Activated naive CD4-positive, alpha-beta T cell (primary cell): ENCODE measurements around the gene RNF149.

Experiments used
- DNase-seq, 4 experiments: peaks; one replicate each; lab custom pipeline; 2025; lab: John Stamatoyannopoulos, UW

The RNF149 gene

DNA sequence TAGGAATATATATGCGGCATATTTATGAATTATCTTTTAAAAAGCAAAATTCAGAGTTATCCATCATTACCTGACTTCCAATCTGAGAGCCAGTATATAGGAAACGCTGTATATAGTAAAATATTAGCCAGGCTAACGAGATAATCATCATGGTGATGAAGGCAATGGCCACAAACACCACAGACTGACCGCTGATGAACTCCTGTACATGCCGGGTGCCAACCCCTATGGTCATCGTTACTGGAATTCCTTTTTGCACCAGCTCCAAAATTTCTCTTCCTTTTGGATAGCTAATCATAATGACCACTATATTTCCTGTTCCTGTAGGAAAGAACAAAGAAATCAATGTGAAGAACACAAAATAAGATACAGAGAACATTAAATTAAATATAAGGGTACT is 13.6 kb downstream of the RNF149 start:
- DNase-seq: no peak

DNA sequence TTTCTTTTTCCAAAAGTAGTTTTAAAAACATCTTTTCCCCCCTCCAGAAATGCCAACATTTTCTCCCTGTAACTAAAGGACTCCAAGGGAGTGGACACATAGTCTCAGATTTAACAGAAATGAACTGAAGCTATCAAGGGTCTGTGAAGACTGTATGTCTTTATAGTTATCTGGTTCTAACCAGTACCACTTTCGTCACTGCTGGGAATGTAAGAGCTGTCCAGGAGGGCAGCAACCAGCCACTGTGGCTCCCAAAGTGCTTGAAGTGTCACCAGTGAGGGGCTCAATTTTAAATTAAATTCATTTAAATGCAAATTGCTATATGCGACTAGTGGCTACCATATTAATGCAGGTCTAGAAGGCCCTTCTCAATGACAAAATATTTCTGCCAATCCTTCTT is 15.0 kb downstream of the RNF149 start:
- DNase-seq: no peak

DNA sequence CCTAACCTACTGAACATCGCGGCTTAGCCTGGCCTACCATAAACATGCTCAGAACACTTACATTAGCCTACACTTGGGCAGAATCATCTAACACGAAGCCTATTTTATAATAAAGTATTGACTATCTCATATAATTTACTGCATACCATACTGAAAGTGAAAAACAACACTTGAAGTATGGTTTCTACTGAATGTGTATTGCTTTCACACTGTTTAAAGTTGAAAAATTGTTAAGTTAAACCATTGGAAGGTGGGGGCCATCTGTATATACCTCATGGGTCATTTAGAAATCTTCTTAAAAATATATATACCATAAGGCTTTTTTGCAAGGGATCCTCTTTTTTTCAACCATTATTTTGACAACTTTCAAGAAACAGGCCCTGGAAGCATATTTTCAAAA is 16.5 kb downstream of the RNF149 start:
- no peak for DNase-seq

DNA sequence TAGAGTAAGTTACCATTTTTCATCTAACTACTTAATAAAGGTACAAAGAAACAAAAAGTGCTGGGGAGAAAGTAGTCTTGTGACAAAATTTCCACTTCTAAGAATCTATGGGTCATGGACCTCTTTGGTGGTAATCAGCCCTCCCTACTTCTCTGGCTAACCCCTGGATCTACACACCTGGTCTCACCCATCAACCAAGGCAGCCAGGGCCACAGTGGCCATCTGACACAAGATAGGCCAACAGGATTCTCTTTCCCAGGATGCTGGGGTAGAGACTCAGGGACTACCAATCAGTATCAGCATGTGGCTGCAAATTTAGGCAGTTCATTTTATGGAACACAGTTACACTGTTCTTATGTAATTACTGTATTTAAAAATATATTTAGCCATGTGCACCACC is 17.8 kb downstream of the RNF149 start:
- no peak for DNase-seq

DNA sequence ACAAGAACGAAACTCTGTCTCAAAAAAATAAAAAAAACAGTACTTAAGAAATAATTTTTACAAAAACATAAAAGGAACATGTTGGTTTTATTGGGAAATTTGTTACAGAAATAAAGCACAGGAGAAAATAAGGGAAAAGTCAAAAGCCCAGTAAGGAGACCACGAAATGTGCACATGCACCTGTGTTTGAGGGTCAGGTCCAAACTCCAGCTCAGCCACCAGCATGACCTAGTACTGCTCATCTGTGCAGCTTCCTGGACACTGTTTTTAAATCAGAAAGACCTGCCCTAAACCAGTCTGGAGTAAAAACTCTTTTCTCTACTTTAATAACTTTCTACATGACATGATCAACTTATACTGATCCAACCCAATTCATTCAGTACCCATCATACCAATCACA is 21.2 kb downstream of the RNF149 start:
- no peak for DNase-seq

DNA sequence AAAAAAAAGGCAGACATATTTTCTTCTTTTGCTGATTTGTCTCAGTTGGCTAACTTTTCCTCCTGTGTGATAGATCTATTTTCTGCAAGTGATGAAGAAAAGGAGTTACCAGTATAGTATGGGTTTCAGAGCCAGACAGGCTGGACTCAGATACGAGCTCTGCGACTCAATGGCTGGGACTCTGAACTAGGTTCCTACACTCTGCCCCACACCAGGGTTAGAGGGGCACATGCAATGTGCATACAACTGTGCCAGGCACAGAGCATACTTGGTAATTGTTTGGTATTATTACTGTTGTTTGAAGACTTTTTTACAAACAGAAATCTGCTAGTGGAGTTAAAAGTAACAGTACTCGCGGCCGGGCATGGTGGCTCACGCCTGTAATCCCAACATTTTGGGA is 21.8 kb downstream of the RNF149 start:
- DNase-seq: no peak

DNA sequence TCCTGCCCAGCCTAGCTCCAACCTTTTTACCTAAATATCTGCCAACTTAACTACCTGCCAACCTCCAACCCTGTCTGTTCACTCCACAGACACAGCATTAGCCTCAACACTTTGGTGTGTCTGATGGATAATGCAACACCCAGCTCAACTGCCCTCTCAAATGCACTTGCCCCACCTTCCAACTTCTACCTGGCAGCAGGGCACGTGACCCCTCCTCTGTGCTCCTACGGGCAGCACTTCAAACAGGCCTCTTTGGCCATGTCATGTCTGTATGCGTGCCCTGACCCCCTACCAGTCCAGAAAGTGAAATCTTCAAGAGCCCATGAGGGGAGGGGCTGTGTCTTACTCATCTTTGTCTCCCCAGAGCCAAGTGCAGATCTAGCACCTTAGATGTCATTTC is 25.5 kb downstream of the RNF149 start:
- no peak for DNase-seq

DNA sequence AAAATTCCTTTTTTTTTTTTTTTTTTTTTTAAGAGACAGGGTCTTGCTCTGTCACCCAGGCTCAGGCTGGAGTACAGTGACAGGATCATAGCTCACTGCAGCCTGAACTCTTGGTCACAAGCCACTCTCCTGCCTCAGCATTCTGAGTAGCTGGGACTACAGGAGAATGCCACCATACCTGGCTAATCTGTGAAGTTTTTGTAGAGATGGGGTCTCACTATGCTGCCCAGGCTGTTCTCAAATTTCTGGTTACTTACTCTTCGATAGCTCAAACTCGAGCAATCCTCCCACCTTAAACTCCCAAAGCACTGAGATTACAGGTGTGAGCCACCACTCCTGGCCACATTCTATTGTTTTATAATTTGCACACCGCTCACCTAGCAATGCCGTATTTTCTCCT is 27.0 kb downstream of the RNF149 start:
- no peak for DNase-seq

DNA sequence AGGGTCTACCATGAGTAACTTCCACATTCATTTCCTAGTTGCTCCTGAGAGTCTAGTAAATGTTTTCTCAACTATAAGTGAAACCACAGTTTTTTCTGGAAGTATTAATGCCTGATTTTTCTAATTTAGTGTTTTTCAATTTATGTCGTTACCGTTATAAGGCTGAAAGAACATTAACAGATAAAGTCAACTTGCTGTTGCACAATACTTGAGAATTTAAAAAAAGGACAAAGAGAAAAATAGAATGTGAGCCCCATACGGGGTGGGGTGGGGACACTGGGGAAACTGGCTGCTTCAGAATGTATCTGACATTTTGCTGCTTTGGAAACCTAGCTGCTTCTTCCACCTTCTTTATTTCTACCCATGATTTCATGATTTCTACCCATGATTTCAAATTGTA is 29.6 kb downstream of the RNF149 start:
- DNase-seq: no peak

DNA sequence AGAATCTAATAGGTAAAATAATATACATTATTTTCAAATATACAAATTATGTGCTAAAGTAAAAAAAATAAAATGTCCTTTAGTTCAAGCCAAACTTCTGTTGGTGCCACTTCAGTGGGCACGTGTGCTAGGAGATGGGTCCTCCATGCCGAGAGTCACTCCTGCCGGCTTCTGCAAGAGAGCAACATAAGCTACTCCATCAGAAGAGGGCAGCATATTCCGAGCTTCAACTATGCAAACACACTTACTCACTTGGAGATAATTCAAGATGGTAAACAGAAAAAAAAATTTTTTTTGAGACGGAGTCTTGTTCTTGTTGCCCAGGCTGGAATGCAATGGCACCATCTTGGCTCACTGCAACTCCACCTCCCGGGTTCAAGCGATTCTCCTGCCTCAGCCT is 31.4 kb downstream of the RNF149 start:
- no peak for DNase-seq

DNA sequence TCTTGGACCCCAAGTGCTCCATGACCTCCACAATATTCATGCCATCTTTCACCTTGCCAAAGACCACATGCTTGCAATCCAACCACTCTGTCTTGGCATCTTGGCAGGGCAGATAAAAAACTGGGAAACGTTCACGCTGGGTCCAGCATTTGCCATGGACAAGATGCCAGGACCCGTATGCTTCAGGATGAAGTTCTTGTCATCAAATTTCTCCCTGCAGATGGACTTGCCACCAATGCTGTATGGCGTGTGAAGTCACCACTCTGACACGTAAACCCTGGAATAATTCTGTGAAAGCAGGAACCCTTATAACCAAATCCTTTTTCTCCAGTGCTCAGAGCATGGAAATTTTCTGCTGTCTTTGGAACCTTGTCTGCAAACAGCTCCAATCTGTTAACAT is 34.4 kb downstream of the RNF149 start:
- no peak for DNase-seq

DNA sequence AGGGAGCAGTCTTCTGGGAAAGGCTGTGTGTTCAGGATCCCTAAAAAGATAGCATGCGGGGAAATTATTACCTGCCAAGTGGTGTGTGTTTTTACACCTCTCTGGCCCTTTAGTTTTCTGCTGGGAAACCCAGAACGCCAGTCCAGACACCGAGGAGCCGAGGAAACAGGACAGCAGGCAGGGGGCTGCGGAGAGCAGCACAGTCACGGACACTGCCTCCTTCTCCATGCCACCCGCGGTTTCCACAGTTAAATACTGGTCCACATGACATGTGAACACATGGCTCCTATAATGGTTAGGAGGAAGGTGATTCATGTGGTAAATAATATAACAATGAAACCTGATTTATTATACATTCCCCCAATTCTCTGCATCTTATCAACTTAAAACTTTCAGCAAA is 35.4 kb downstream of the RNF149 start:
- DNase-seq: no peak

DNA sequence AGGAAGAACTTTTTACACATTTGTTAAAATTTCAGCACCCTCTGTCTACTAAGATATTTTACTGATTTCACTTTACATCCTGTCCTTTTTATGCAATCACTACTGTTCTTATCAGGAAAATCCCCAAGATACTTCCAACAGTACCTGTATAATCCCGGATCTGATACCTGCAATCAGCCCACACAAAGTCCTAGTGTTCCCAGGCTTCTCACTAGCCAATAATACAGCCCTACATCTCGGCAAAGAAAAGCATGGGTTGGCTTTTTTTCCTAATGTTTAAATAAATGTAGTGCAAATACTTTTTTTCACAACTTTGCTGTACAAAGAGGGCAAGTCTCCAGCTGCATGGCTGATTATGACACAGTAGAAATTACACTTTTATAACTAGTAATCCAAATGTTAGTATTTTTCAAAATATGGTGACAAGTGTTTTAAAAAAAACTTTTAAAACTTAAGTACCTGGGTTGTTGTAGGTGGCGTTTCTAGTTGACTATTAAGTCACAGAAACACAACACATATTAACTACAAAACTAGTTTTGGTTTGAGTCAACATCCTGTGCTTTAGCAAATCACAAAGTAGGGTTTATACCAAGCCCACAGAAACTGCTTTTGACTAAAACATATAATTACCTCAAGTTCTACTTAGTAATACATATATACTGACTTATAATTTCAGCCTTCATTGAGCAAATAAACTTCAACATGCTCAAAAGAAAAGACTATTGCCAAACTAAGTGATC is 36.3 kb downstream of the RNF149 start:
- no peak for DNase-seq

DNA sequence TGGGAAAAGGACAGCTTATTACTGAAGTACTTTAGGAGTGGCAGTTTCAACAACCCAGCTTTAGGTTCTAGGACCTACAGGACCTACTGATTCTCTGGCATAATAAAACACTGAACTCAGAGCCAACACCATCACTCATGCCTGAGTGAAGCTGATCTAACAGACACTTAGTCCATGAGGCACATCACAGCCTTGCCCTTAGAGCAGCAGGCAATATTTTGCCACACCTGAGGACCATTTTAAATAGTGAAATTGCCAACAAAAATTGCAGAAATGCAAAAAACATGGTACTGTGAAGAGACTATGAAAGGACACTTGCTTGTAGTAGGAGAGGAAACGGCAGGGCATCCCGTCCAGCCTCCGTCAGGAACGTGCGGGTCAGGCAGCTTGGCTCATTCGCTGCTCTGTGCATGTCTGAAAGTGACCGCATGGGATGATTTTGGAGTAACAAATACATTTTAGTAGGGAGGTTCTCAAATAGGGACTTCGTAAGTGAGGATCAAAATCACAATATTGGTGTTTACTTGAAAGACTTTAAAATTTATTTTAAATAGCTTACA is 37.7 kb downstream of the RNF149 start:
- DNase-seq: no peak

DNA sequence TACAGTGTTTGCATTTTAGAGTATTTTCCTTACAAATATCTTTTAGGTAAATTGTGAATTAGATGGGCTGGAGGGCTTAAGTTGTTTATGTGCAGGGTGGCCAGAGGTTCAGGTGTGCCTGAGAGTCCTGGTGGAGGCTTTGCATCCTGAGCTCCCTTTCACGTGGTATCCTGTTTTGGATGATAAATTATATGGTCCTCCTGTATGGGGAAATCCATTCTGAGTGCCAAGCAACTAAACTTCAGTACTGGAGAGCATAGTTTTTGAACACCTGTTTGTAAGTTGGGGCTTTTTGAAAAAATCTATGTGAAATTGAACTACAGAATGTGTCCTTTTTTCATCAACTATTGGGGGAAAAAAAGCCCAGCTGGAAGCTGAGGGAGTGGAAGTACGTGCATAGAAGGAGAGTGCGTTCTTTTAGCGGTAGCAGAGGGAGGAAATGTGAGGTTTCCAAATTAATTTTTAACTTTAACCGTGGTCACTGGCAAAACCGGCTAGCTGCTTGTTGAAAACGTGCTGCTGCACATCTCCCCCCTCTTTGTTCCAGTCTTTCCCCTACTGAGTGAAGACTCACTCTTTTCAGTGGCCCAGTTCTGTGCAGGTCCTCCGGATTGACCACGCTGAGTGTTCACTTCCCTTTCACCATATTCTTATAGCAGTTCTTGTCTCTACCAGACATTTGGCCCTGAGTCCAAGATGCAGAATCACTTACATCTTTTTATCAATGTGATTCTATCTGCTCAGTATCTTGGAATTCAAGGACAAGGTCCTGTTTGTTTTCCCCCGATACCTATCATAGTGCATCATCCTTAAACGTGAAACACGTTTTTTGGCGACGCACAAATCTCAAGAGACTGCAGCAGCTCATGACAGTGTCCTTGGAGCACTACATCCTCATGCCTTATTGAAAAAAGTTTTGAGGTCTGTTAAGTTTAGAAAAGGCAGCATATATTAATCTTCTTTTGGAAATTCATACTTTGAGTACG is 40.5 kb downstream of the RNF149 start:
- DNase-seq: no peak

DNA sequence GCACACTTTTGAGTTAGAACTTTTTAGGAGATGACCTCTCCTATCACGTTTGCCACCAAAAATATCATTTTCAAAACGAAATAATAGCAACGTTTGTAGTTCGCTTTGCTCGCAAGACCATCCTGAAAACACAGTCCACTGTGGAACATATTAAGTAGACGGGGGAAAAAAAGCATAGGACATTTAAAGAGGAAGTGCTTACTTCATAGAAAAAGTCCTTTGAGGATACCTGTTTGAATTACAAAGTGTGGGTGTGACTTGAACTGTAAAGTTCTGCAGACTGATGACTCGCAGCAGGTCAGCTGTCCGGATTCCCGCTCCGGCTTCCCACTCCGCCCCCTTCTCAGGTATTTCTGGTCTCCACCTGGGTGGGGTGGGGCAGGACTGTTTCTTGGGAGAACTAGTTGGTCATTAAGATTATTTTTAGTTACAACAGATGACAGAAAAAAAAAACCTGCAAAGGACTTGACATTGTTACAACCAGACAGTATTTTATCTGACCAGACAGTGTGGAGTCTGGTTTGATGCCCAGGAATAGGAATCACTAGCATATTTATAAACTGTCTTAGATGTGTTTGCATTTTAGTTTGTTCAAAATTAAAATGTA is 42.5 kb downstream of the RNF149 start:
- no peak for DNase-seq

DNA sequence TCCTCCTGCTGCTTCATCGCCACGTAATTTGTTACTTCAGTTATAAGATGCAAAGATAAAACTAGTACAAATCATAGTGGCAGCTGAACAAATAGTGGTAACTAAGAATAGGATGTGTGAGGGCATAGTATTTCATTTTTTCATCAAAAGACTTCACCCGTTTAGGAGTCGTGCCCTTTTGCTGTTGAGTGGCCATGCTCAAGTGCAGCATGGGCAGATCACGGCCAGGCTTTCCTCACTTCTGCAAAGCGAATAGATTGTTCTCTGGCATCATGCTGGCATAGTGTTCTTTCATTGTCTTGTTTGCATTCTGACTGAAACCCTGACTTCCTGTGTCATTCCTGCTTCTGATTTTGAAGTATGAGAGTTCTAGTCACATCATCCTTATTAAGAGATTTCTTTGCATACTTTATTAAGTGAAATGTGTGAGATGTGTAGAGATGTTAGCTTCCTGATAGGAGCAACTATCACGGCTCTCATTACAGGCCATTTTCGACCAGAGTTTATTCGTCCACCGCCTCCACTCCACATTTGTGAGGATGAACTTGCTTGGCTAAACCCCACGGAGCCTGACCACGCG is 44.1 kb downstream of the RNF149 start:
- DNase-seq: no peak

DNA sequence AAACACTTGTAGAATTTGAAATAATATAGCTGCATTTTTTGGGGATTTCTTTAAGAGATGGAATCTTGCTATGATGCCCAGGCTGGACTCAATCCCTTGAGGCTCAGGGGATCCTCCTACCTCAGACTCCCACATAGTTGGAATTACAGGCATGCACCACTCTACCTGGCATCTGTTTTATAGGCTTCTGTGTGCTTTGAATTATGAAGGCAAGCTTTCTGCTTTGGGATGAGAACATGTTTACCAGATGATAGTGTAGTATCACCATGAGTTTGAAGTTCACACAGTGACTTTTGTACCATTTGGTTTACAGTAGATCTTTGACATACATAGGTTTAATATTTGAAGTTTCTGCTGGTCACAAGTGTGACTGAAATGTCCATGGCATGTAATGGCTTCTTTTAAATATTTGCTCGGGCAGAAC is 45.1 kb downstream of the RNF149 start:
- DNase-seq: no peak

DNA sequence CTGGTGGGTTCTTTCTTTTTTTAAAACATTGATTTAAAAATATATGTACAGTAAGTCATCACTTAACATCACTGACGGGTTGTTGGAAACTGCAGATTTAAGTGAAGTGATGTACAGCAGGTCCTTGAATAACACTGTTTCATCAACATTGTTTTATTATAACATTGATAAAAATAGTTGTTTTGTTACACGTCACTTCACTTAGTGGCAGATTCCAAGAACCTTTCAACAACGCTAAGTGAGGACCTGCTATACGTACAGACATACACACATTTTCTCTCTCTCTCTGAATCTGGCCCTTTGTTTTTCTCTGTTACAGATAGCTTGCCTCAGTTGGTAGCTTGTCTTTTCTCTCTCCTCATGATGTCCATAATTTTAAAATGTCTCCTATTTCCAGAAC is 46.4 kb downstream of the RNF149 start:
- DNase-seq: no peak

DNA sequence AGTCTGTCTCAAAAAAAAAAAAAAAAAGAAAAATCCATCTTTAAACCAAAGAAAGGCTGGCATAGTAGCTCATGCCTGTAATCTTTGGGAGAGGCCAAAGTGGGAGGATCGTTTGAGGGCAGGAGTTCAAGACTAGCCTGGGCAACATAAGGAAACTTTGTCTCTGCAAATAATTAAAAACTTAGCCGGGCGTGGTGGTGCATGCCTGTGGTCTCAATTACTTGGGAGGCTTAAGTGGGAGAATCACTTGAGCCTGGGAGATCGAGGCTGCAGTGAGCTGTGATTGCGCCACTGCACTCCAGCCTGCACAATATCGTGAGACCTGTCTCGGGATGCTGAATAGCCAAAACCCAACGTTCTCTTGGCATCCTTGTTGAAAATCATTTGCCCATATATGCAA is 49.7 kb downstream of the RNF149 start:
- DNase-seq: no peak

DNA sequence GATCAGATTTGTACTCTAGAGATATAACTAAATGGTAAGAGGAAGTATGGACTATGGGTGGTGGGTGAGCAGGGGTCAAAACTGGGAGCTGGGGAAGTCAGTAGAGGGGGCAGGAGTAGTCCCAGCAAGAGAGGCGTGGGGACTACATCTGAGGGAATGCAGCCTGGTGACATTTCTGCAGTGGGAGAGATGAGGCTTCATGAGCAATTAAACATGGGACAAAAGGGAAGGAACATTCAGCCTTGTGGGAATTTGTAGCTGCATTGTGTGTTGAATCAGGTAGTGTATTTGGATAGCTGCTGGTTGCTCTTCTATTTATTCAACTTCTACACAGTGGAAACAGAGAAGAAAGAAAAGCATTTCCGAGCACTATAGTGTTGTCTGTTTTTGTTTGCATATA is 52.2 kb downstream of the RNF149 start:
- no peak for DNase-seq

DNA sequence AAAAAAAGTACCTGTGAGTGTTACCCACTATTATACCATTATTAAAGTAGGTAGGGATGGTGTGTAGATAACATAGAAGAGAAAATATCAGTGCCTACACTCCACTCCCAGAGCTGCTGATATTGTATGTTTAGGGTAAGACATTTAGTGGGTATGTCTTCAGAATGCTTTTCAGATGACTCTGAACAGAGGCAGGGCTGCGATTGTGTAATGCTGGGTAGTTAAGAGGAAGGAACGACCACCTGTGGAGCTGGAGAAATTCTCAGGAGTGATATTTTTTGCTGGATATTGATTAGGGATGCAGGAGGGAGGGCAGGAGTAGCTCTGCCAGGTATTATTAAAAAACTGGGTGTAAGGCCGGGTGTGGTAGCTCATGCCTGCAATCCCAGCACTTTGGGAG is 53.0 kb downstream of the RNF149 start:
- no peak for DNase-seq
